ENCODE data around the gene BLTP3B.

DNA sequence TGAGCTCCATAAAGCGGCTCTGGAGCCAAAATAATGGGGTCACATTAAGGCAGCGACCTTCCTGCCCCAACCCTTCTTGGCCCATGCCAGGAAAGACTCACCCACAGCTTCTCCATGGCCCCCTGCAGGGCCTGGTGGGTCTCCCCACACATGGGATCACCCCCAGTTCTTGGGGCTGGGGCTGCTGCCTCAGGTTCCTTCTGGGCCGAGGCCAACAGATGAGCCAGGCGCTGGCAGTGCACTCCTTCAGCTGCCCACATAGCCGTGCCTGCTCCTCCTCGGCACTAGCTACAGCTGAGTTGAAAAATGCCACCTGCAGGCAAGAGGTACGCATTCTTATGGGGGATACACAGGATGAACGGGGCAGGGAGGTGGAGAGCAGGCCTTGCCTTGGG lies 14.8 kb upstream of the BLTP3B start:
- TF ChIP-seq EZH2 (IDR thresholded peaks at IDR 0.05; ENCODE audit: insufficient read depth, poor library complexity, severe bottlenecking), result no peak
- no peak for TF ChIP-seq EZH2phosphoT487 (IDR thresholded peaks at IDR 0.05; ENCODE audit: insufficient read depth, low read depth)

All from GM23248 (cell line).